MM.1S (cell line): ENCODE data around the gene ACOD1.

ENCODE experiments used
- DNase-seq: peaks from one replicate; pipeline ENCODE4 v3.0.0-alpha.2; 2015
- H2AFZ ChIP-seq: fragments of 300-600 bp; sonication (generic); 2 replicates; pipeline ENCODE4 v1.6.0; 2016; ENCODE audit warnings: antibody characterized with exemption, low read length
- H3F3A ChIP-seq: fragments of 300-600 bp; sonication (generic); 2 replicates; pipeline ENCODE4 v1.6.1; 2016; ENCODE audit warnings: mild to moderate bottlenecking, antibody characterized with exemption, low read length, moderate library complexity, mixed read lengths; ENCODE audit not compliant: insufficient read depth
- H3K27ac ChIP-seq: fragments of 300-600 bp; sonication (generic); 2 replicates; pipeline ENCODE4 v1.5.1; 2016; ENCODE audit warnings: mild to moderate bottlenecking, low read length
- H3K27me3 ChIP-seq: fragments of 300-600 bp; sonication (generic); replicated peaks from 2 replicates; pipeline ENCODE4 v1.6.0; 2016; ENCODE audit warnings: low read length; ENCODE audit not compliant: insufficient read depth
- H3K36me3 ChIP-seq: fragments of 300-600 bp; sonication (generic); replicated peaks from 2 replicates; pipeline ENCODE4 v1.6.1; 2016; ENCODE audit warnings: mild to moderate bottlenecking, low read length, mixed read lengths; ENCODE audit not compliant: insufficient read depth
- H3K4me1 ChIP-seq: fragments of 300-600 bp; sonication (generic); 2 replicates; pipeline ENCODE4 v1.6.1; 2016; ENCODE audit warnings: low read length, mixed read lengths
- H3K4me2 ChIP-seq: fragments of 300-600 bp; sonication (generic); 2 replicates; pipeline ENCODE4 v1.6.0; 2016; ENCODE audit warnings: low read depth, low read length
- H3K4me3 ChIP-seq: fragments of 300-600 bp; sonication (generic); 2 replicates; pipeline ENCODE4 v1.5.1; 2016; ENCODE audit warnings: low read length, mixed read lengths
- H3K79me2 ChIP-seq: fragments of 300-600 bp; sonication (generic); 2 replicates; pipeline ENCODE4 v1.6.1; 2016; ENCODE audit warnings: mixed run types, low read length, mixed read lengths
- H3K9ac ChIP-seq: fragments of 300-600 bp; sonication (generic); 2 replicates; pipeline ENCODE4 v1.6.1; 2016; ENCODE audit warnings: low read length, mixed read lengths
- H3K9me2 ChIP-seq: fragments of 300-600 bp; sonication (generic); replicated peaks from 2 replicates; pipeline ENCODE4 v1.6.1; 2016; ENCODE audit warnings: mild to moderate bottlenecking, low read length, mixed read lengths; ENCODE audit not compliant: insufficient read depth
- H3K9me3 ChIP-seq: fragments of 300-600 bp; sonication (generic); replicated peaks from 2 replicates; pipeline ENCODE4 v1.6.1; 2016; ENCODE audit warnings: mild to moderate bottlenecking, low read length, mixed read lengths; ENCODE audit not compliant: insufficient read depth
- H4K20me1 ChIP-seq: fragments of 300-600 bp; sonication (generic); 2 replicates; pipeline ENCODE4 v1.6.1; 2016; ENCODE audit warnings: mild to moderate bottlenecking, low read length, moderate library complexity, mixed read lengths; ENCODE audit not compliant: insufficient read depth
- EZH2 ChIP-seq: fragments of 300-600 bp; sonication (generic); optimal IDR thresholded peaks from 2 replicates; pipeline ENCODE3; 2017; ENCODE audit warnings: low read depth, mild to moderate bottlenecking, antibody characterized with exemption, low read length, mixed read lengths
- EZH2phosphoT487 ChIP-seq: fragments of 300-600 bp; sonication (generic); IDR thresholded peaks from 2 replicates; pipeline ENCODE4 v1.6.1; 2018; ENCODE audit warnings: antibody characterized with exemption, low read length
- TF ChIP-seq, protein P1 (sequence below): fragments of 300-600 bp; sonication (generic); IDR thresholded peaks from 2 replicates; pipeline ENCODE4 v1.5.1; 2016; ENCODE audit warnings: antibody characterized with exemption, low read length, mixed read lengths

Gene ACOD1

DNA sequence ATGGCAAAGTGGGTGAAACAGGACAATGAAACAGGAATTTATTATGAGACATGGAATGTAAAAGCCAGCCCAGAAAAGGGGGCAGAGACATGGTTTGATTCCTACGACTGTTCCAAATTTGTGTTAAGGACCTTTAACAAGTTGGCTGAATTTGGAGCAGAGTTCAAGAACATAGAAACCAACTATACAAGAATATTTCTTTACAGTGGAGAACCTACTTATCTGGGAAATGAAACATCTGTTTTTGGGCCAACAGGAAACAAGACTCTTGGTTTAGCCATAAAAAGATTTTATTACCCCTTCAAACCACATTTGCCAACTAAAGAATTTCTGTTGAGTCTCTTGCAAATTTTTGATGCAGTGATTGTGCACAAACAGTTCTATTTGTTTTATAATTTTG, 52.2 kb downstream of the ACOD1 start:
- Histone ChIP-seq H3K79me2 (peaks cover 4% of the 10 kb centered on the region; the same call in 1 of the 2 replicates), H3K36me3 (no peaks in the 10 kb centered on the region; the same call in 1 of the 2 replicates), H3K9me3 (no peaks in the 10 kb centered on the region), H4K20me1 (no peaks in the 10 kb centered on the region), H3K27ac (no peak overlapping the region), H3F3A (0 out of 2 replicates have a peak, but pooled peaks cover 9% of the 10 kb centered on the region), H3K27me3 (no peaks in the 10 kb centered on the region), H3K9ac (no peak overlapping the region), H3K4me1 (peaks cover 13% of the 10 kb centered on the region), H3K9me2 (no peaks in the 10 kb centered on the region), H2AFZ (no peak overlapping the region), H3K4me2 (peak overlapping the region; percentile 46), H3K4me3 (no peak overlapping the region)
- DNase-seq: no peak
- no peak for TF ChIP-seq EZH2
- TF ChIP-seq, protein P1, sequence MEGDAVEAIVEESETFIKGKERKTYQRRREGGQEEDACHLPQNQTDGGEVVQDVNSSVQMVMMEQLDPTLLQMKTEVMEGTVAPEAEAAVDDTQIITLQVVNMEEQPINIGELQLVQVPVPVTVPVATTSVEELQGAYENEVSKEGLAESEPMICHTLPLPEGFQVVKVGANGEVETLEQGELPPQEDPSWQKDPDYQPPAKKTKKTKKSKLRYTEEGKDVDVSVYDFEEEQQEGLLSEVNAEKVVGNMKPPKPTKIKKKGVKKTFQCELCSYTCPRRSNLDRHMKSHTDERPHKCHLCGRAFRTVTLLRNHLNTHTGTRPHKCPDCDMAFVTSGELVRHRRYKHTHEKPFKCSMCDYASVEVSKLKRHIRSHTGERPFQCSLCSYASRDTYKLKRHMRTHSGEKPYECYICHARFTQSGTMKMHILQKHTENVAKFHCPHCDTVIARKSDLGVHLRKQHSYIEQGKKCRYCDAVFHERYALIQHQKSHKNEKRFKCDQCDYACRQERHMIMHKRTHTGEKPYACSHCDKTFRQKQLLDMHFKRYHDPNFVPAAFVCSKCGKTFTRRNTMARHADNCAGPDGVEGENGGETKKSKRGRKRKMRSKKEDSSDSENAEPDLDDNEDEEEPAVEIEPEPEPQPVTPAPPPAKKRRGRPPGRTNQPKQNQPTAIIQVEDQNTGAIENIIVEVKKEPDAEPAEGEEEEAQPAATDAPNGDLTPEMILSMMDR: no peak
- TF ChIP-seq EZH2phosphoT487: no peak

DNA sequence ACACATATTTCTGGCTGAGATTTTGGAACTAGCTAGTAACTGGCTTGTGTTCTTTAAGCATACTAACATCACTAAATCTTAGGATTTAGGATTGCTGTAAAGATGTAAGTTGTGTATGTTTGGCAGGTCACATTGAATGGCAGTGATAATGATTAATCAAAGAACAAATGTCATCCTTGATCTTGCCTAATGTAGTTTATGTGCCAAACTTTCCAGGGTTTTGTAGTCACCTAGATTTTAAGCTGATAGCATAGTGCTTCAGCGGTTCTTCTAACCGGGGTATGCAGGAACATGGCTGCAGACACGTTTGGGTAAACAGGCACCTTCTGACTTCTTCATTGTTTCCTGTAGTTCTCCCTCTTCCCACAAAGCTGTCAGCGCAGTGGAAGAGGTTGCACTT, 53.2 kb downstream of the ACOD1 start:
- Histone ChIP-seq H3K4me2 (no peak overlapping the region), H3K27me3 (no peaks in the 10 kb centered on the region), H4K20me1 (no peaks in the 10 kb centered on the region), H3K9me2 (no peaks in the 10 kb centered on the region), H3F3A (0 out of 2 replicates have a peak, but pooled peaks cover 9% of the 10 kb centered on the region), H2AFZ (no peak overlapping the region), H3K9ac (no peak overlapping the region), H3K79me2 (peaks cover 10% of the 10 kb centered on the region), H3K4me3 (no peak overlapping the region), H3K36me3 (no peaks in the 10 kb centered on the region; the same call in 1 of the 2 replicates), H3K9me3 (no peaks in the 10 kb centered on the region), H3K27ac (no peak overlapping the region), H3K4me1 (peaks cover 13% of the 10 kb centered on the region)
- TF ChIP-seq EZH2phosphoT487 (no peak), EZH2 (no peak)
- TF ChIP-seq, protein P1: no peak
- no peak for DNase-seq

DNA sequence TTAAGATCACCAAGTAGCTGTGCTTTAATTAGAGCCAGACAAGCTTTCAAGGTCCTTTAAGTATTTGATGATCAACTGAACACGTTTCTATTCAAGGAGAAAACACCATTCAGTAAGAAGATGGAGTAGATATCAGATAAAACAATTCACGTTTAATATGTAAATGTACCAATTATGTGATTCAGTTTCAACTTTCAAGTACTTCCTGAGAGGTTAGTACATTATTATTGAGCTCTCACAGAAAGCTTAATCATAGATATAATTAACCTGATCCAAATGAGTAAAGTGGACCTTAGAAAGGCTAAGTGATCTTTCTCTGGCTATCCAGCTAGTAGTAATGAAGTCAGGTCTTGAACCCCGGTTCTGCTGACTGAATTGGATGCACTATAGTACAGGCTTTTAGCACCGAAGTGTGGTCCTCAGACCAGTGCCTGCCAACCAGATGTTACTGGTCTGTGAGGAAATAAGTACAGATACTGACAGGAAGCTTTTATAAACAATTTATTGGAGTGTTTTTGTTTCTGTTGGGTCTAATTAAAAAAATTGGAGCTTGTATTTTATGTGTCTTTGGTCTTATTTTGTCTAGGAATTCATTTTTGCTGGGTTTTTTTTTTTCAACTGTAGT, 53.8 kb downstream of the ACOD1 start:
- no peaks in the 10 kb centered on the region for H3K9me3 ChIP-seq
- H3K36me3 ChIP-seq: no peaks in the 10 kb centered on the region; the same call in 1 of the 2 replicates
- H3K4me2 ChIP-seq: no peak overlapping the region
- H3F3A ChIP-seq: 0 out of 2 replicates have a peak, but pooled peaks cover 9% of the 10 kb centered on the region
- no peaks in the 10 kb centered on the region for H3K9me2 ChIP-seq
- no peaks in the 10 kb centered on the region for H3K27me3 ChIP-seq
- H2AFZ ChIP-seq: no peak overlapping the region
- no peak for TF ChIP-seq EZH2phosphoT487
- TF ChIP-seq, protein P1: no peak
- no peak for TF ChIP-seq EZH2
- peaks cover 14% of the 10 kb centered on the region for H3K79me2 ChIP-seq
- H3K4me3 ChIP-seq: no peak overlapping the region
- H3K4me1 ChIP-seq: peaks cover 13% of the 10 kb centered on the region
- no peak for DNase-seq
- no peak overlapping the region for H3K27ac ChIP-seq
- no peak overlapping the region for H3K9ac ChIP-seq
- no peaks in the 10 kb centered on the region for H4K20me1 ChIP-seq
